ENCODE measurements around the gene RASSF7.
A peak's percentile ranks its signal among the peaks of the same experiment; 100 is the strongest.

The RASSF7 gene

GRCh38 chr11:575996-576768 is 15.4 kb downstream of the RASSF7 start, which contains the start of gene PHRF1 (continued):
- TF ChIP-seq ZNF624 (tag by site-specific recombination; IDR thresholded peaks at IDR 0.05) (no peak), ZNF324 (tag by site-specific recombination; IDR thresholded peaks at IDR 0.05) (peak; percentile 87; the same call in 1 of the 2 replicates), PRDM10 (tag by site-specific recombination; IDR thresholded peaks at IDR 0.05) (peak; percentile 100), ZNF704 (tag by site-specific recombination; IDR thresholded peaks at IDR 0.05) (no peak), MZF1 (tag by site-specific recombination; IDR thresholded peaks at IDR 0.05; ENCODE audit: borderline replicate concordance) (no peak), ZNF211 (tag by site-specific recombination; IDR thresholded peaks at IDR 0.05; ENCODE audit: low read depth) (no peak), ZNF548 (tag by site-specific recombination; IDR thresholded peaks at IDR 0.05) (no peak), ZNF701 (tag by site-specific recombination; IDR thresholded peaks at IDR 0.05) (no peak), IKZF3 (tag by site-specific recombination; IDR thresholded peaks at IDR 0.05) (no peak), ZBTB17 (tag by site-specific recombination; IDR thresholded peaks at IDR 0.05) (peak; percentile 71), REST (tag by site-specific recombination; IDR thresholded peaks at IDR 0.05) (0 out of 2 replicates have a peak, but pooled peaks have one; percentile 22), ZBTB1 (tag by site-specific recombination; IDR thresholded peaks at IDR 0.05) (no peak), ZSCAN5A (tag by site-specific recombination; IDR thresholded peaks at IDR 0.05) (no peak), ZNF133 (tag by site-specific recombination; IDR thresholded peaks at IDR 0.05) (no peak), ZNF174 (tag by site-specific recombination; IDR thresholded peaks at IDR 0.05) (no peak), ZNF398 (tag by site-specific recombination; IDR thresholded peaks at IDR 0.05) (no peak), ATF2 (tag by site-specific recombination; IDR thresholded peaks at IDR 0.05; ENCODE audit: low read depth) (no peak), ZFP69B (tag by site-specific recombination; IDR thresholded peaks at IDR 0.05) (no peak), ZNF510 (tag by site-specific recombination; IDR thresholded peaks at IDR 0.05; ENCODE audit: insufficient replicate concordance) (no peak), ZNF76 (tag by site-specific recombination; IDR thresholded peaks at IDR 0.05; ENCODE audit: borderline replicate concordance, low read depth) (no peak; the same call in 1 of the 2 replicates), PATZ1 (tag by site-specific recombination; IDR thresholded peaks at IDR 0.05) (no peak), ZNF146 (tag by site-specific recombination; IDR thresholded peaks at IDR 0.05) (no peak), ZNF391 (tag by site-specific recombination; IDR thresholded peaks at IDR 0.05; ENCODE audit: borderline replicate concordance, low read depth) (peak; percentile 69; the same call in 1 of the 2 replicates)

Data from HEK293 (cell line).